D721Med (cell line): Measurements from ENCODE around the gene MTRR.
"Not testable (repeated sequence)": the region's sequence is repeated elsewhere in the genome, so short reads cannot be mapped to it uniquely, and the experiment has no call there.

Experiments used
- DNase-seq: peaks from one replicate; pipeline ENCODE4 v3.0.0; 2011; ENCODE audit warnings: low spot score; ENCODE audit not compliant: insufficient read length
- FAIRE-seq: peaks from 2 replicates; lab custom pipeline; 2011; peaks lifted over from hg19 to GRCh38; lab: Jason Lieb, UNC
- CTCF ChIP-seq: IDR thresholded peaks from 2 replicates; pipeline ENCODE4 v1.5.1; 2012; ENCODE audit warnings: mild to moderate bottlenecking, control low read depth; ENCODE audit not compliant: insufficient read depth; ENCODE audit errors: missing control alignments

The MTRR gene

GRCh38 chr5:7908317-7908716, 39.4 kb downstream of the MTRR start:
- FAIRE-seq (no peak), DNase-seq (no peak)
- no peak for TF ChIP-seq CTCF

- FAIRE-seq (no peak), DNase-seq (no peak)
- no peak for TF ChIP-seq CTCF
Measured at GRCh38 chr5:7910738-7911428, 41.9 kb downstream of the MTRR start.

GRCh38 chr5:7911429-7911771, 42.5 kb downstream of the MTRR start:
- FAIRE-seq, DNase-seq: not testable (repeated sequence)

GRCh38 chr5:7916171-7916804, 47.3 kb downstream of the MTRR start:
- no peak for TF ChIP-seq CTCF
- no peak for FAIRE-seq
- DNase-seq = no peak

- DNase-seq (no peak), FAIRE-seq (no peak)
- no peak for TF ChIP-seq CTCF
Measured at GRCh38 chr5:7917130-7918123, 48.5 kb downstream of the MTRR start.

- DNase-seq (no peak), FAIRE-seq (no peak)
- TF ChIP-seq CTCF = no peak
Measured at GRCh38 chr5:7925961-7926695, 57.2 kb downstream of the MTRR start.

GRCh38 chr5:7926720-7927119, 57.8 kb downstream of the MTRR start:
- TF ChIP-seq CTCF = no peak
- no peak for FAIRE-seq

More at GRCh38 chr5:7926720-7927119, 57.8 kb downstream of the MTRR start:
- no peak for DNase-seq
